Body of pancreas (tissue), 4 donors: ENCODE results near the gene NPTX1.

Experiments
- POLR2A ChIP-seq, 3 donors: fragments of 450-650 bp; IDR thresholded peaks; one replicate each; pipeline ENCODE4 v1.6.1; 2016; ENCODE audit warnings: antibody characterized with exemption in 3 of 3, mild to moderate bottlenecking in 2 of 3
- TF ChIP-seq, protein P1 (sequence below), 7 experiments: fragments of 450-650 bp in 4 of 7; fragments of 200-600 bp in 3 of 7; sonication (generic) in 3 of 7; IDR thresholded peaks; one replicate each; pipeline ENCODE4 v1.5.1; 2016 to 2019; ENCODE audit warnings: antibody characterized with exemption in 7 of 7

DNA sequence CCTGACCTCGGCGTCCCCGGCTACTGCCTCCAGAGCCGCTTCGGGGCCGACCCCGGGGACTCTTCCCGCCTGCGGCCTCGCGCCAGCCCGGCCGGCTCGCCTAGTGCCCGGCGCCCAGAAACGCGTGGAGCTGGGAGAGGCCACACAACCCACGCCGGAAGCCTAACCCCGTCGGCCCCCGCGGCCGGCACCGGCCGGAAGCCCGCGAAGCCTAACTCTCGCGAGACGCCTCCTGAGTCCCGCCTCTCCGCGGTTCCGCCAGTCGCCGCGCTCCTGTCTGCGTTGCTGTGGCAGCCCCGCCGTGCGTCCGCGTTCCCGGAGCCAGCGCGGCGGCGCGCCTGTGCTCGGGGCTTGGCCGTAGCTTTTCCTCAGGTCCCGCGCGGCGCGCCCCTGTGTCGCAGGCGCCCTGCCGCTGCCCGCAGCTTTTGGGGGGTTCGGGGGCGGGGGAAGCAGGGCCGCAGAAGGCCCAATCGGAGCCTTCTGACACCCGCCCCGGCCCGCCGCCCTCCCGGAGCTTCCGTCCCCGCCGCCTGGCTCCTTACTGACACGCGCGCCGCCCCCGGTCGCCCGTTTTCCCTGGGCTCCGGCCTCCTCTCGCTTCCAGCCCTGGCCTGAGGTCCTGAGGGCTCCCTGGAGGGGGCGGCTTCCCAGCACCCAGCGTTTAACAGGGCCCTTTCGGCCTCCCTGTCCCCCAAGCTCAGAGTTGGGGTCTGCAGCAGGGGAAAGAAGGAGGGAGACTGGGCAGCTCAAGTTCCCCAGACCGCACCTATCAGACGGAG lies 21.7 kb downstream of the NPTX1 start:
- TF ChIP-seq, protein P1, sequence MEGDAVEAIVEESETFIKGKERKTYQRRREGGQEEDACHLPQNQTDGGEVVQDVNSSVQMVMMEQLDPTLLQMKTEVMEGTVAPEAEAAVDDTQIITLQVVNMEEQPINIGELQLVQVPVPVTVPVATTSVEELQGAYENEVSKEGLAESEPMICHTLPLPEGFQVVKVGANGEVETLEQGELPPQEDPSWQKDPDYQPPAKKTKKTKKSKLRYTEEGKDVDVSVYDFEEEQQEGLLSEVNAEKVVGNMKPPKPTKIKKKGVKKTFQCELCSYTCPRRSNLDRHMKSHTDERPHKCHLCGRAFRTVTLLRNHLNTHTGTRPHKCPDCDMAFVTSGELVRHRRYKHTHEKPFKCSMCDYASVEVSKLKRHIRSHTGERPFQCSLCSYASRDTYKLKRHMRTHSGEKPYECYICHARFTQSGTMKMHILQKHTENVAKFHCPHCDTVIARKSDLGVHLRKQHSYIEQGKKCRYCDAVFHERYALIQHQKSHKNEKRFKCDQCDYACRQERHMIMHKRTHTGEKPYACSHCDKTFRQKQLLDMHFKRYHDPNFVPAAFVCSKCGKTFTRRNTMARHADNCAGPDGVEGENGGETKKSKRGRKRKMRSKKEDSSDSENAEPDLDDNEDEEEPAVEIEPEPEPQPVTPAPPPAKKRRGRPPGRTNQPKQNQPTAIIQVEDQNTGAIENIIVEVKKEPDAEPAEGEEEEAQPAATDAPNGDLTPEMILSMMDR (IDR thresholded peaks at IDR 0.05): peak in 3 of 7 experiments; percentile 1 to 14 (median 10)
- TF ChIP-seq POLR2A (IDR thresholded peaks at IDR 0.05): peak; percentile 90 to 92 (median 91)
